Glutamatergic neuron (in vitro differentiated cells): Measurements from ENCODE around the gene MANSC1. TPM values are rescaled to one million over a fixed set of nuclear protein-coding genes. Genes with fewer than 3 reads are reported as not detected.

Experiments used
- DNase-seq: peaks from one replicate; pipeline ENCODE4 v3.0.0; 2022
- H3K27ac Mint-ChIP-seq: one replicate; pipeline ENCODE4 v1.8.0; 2020; ENCODE audit warnings: mild to moderate bottlenecking, mixed read lengths, inconsistent platforms; ENCODE audit not compliant: unreplicated experiment
- H3K27me3 Mint-ChIP-seq: one replicate; pipeline ENCODE4 v1.8.0; 2020; ENCODE audit warnings: mild to moderate bottlenecking, moderate library complexity, mixed read lengths, inconsistent platforms; ENCODE audit not compliant: unreplicated experiment
- H3K36me3 Mint-ChIP-seq: one replicate; pipeline ENCODE4 v1.8.0; 2020; ENCODE audit warnings: mild to moderate bottlenecking, mixed read lengths, inconsistent platforms; ENCODE audit not compliant: unreplicated experiment
- H3K4me1 Mint-ChIP-seq: one replicate; pipeline ENCODE4 v1.8.0; 2020; ENCODE audit warnings: mild to moderate bottlenecking, low read depth, mixed read lengths, inconsistent platforms; ENCODE audit not compliant: unreplicated experiment
- H3K4me3 Mint-ChIP-seq: one replicate; pipeline ENCODE4 v1.8.0; 2020; ENCODE audit warnings: mild to moderate bottlenecking, mixed read lengths, inconsistent platforms; ENCODE audit not compliant: unreplicated experiment
- H3K9me3 Mint-ChIP-seq: one replicate; pipeline ENCODE4 v1.8.0; 2020; ENCODE audit warnings: mild to moderate bottlenecking, moderate library complexity, mixed read lengths, inconsistent platforms; ENCODE audit not compliant: unreplicated experiment
- CTCF ChIP-seq: fragments of 200-600 bp; sonication (generic); IDR thresholded peaks from one replicate; pipeline ENCODE4 v1.5.0; 2021; ENCODE audit not compliant: partially characterized antibody, unreplicated experiment
- total RNA-seq: library from RNA; stranded (reverse); fragmentation: NEBNext Ultra II Directional; extraction: Animal tissue kit (Norgen Biotek cat#: 25700); gene quantifications from one replicate; pipeline ENCODE4 v1.2.1, GENCODE V29; 2021; ENCODE audit not compliant: unreplicated experiment

MANSC1 gene
- total RNA-seq, 1 donor from 2014 or later: 2.0 TPM

GRCh38 chr12:12294215-12295005, 55.6 kb downstream of the MANSC1 start:
- no peaks in the 10 kb centered on the region for H3K4me1 Mint-ChIP-seq
- H3K9me3 Mint-ChIP-seq: peaks cover 1% of the 10 kb centered on the region
- no peak for TF ChIP-seq CTCF
- H3K27me3 Mint-ChIP-seq: no peaks in the 10 kb centered on the region
- H3K27ac Mint-ChIP-seq: no peak overlapping the region
- no peak for DNase-seq
- H3K36me3 Mint-ChIP-seq: no peaks in the 10 kb centered on the region
- no peak overlapping the region for H3K4me3 Mint-ChIP-seq

DNA sequence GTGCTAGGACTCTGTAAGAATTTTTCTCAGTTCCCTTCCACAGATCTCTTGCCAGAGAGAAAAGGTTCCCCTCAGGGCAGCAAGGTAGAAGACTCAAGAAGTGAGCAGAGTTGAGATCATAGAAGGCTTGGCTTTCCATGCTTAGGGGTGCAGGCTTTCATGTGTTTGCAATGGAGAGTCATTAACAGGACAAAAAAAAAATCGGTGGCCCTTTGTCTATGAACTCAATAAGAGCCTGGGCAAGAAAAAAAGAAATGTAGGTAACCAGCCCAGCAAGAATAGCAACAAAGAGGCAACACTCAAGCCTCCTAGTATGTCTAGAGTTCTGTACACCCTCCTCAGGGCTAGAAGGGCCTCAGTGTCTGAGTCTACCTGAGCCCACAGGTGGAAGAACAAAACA, 59.8 kb downstream of the MANSC1 start:
- H3K4me3 Mint-ChIP-seq: no peak overlapping the region
- H3K27ac Mint-ChIP-seq: no peak overlapping the region
- H3K27me3 Mint-ChIP-seq: no peaks in the 10 kb centered on the region
- TF ChIP-seq CTCF: no peak
- no peaks in the 10 kb centered on the region for H3K4me1 Mint-ChIP-seq
- DNase-seq: no peak
- no peaks in the 10 kb centered on the region for H3K36me3 Mint-ChIP-seq
- H3K9me3 Mint-ChIP-seq: peaks cover 1% of the 10 kb centered on the region

DNA sequence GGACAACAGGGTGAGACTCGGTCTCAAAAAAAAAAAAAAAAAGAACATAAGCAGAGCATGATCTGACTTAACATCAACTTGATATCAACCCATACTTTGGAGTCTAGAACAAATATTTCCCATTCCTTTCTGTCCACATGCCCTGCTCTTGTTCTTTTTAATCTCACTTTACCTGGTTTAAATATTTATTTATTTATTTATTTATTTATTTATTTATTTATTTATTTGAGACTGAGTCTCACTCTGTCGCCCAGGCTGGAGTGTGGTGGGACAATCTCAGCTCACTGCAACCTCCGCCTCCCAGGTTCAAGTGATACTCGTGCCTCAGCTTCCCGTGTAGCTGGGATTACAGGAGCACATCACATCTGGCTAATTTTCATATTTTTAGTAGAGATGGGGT, 63.6 kb downstream of the MANSC1 start:
- no peaks in the 10 kb centered on the region for H3K36me3 Mint-ChIP-seq

DNA sequence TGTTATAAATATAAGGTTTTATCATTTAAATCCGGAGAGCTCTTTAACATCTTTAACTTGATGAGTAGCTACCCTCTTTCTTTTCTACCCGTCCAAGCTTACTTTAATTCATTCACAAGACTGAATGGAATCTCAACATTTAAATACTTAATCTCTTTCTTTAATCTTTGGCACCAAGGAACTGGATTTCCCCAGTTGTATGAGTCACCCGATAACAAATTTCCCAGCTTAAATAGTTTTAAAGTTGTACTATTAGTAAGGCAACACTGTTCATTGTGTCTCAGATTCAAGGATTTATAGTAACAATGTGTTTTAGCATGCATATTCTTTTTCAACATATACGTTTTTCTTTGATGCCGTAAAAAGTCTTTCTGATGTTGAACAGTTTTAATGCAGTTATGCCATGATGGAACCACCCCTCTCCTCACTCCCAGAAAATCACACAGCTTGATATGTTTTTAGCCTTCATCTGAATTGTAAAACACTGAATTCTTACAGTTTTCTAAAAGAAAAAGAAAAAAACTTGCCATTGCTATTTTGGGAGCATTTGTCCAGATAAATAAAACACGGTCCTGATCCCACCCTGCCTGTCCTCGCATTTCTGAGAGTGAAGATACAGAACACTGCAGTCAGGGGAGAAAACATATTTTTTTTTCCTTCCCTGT, 67.1 kb downstream of the MANSC1 start:
- Mint-ChIP-seq H3K9me3 (peaks cover under 1% of the 10 kb centered on the region), H3K27me3 (no peaks in the 10 kb centered on the region), H3K36me3 (peaks cover 2% of the 10 kb centered on the region), H3K27ac (no peak overlapping the region), H3K4me3 (no peak overlapping the region), H3K4me1 (no peaks in the 10 kb centered on the region)
- no peak for TF ChIP-seq CTCF
- no peak for DNase-seq

More for the DNA sequence above, 63.6 kb downstream of the MANSC1 start:
- Mint-ChIP-seq H3K4me1 (no peaks in the 10 kb centered on the region), H3K9me3 (peaks cover 1% of the 10 kb centered on the region), H3K27ac (no peak overlapping the region), H3K27me3 (no peaks in the 10 kb centered on the region), H3K4me3 (no peak overlapping the region)
- no peak for TF ChIP-seq CTCF
- no peak for DNase-seq

- no peaks in the 10 kb centered on the region for H3K27me3 Mint-ChIP-seq
- peaks cover 5% of the 10 kb centered on the region for H3K36me3 Mint-ChIP-seq
- TF ChIP-seq CTCF: no peak
- H3K4me3 Mint-ChIP-seq: no peak overlapping the region
- DNase-seq: no peak
- peaks cover 1% of the 10 kb centered on the region for H3K9me3 Mint-ChIP-seq
- H3K4me1 Mint-ChIP-seq: no peaks in the 10 kb centered on the region
- H3K27ac Mint-ChIP-seq: no peak overlapping the region
Measured at GRCh38 chr12:12282202-12282601, 67.8 kb downstream of the MANSC1 start.
